Urinary bladder (tissue), 4 donors: ENCODE results near the gene CLEC14A. TPM values are rescaled to one million over a fixed set of nuclear protein-coding genes. Genes with fewer than 3 reads are reported as not detected.

Source experiments
- DNase-seq: peaks from one replicate; pipeline ENCODE4 v3.0.0-alpha.2; 2015; ENCODE audit errors: extremely low spot score
- H3K27ac ChIP-seq: one replicate; pipeline ENCODE4 v1.5.1; 2013; ENCODE audit warnings: low read depth, mild to moderate bottlenecking, moderate library complexity
- H3K36me3 ChIP-seq: one replicate; pipeline ENCODE4 v1.6.1; 2013; ENCODE audit warnings: mild to moderate bottlenecking, moderate library complexity; ENCODE audit not compliant: insufficient read depth
- H3K4me1 ChIP-seq: one replicate; pipeline ENCODE4 v1.6.1; 2013; ENCODE audit warnings: mild to moderate bottlenecking, moderate library complexity; ENCODE audit not compliant: insufficient read depth
- H3K4me3 ChIP-seq: one replicate; pipeline ENCODE4 v1.5.1; 2013; ENCODE audit warnings: low read depth, low read length
- WGBS: extraction: QIAGEN DNeasy Blood & Tissue Kit; methylation state at CpG from one replicate; pipeline ENCODE4 v1.1.7; 2013; 5-methylcytosine and 5-hydroxymethylcytosine counted together
- polyA plus RNA-seq: library from polyadenylated mRNA; stranded (reverse); fragments of 200-250 nt; gene quantifications from one replicate; pipeline ENCODE4 v1.2.3, GENCODE V29; 2013
- total RNA-seq: library from RNA; depleted of rRNA; stranded (reverse); fragments of >200 nt; gene quantifications from one replicate; pipeline ENCODE4 v1.2.3, GENCODE V29; 2014
- donor health status: healthy with polysubstance abuse.
- donor health status: healthy.

Gene CLEC14A
- total and polyA plus RNA-seq, 2 donors: 27.5 to 56.8 TPM

DNA sequence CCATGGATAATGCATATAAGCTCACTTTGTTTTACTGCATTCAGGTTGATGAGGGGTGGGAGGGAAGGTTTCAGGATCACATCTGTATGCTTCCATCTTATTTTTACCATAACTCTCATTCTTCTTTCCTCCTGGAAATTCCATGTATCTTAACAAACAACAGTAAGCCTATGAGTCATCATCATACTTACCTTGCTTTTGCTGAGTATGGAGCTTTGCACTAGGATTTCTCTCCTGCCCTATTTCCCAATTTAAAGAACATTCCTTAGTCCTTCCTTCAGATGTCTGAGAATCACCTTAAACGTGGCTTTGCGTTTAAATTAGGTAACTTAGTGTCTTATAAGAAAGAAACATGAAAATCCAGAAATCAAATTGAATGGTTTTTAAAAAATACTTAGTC, 1.6 kb upstream of the CLEC14A start:
- no peak for DNase-seq
- no peak overlapping the region for H3K27ac ChIP-seq
- no peaks in the 10 kb centered on the region for H3K4me1 ChIP-seq
- WGBS: 71% methylated on average over 2 of the region's 2 CpGs
- H3K36me3 ChIP-seq: no peaks in the 10 kb centered on the region
- H3K4me3 ChIP-seq: no peak overlapping the region

DNA sequence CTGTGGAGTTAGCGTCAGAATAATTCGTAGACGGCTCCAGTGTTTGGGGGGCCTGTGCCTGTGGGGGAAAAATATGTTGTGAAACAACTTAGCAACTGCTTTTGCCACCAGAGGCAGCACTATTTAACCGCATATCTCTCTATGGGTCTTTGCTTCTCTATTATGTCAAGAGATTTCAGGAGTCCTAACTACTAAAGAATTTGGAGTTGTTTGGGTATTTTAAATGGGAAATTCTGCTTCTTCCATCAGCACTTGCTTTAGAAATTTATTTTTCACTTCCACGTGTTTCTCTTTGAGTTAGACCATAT, 594 bp upstream of the CLEC14A start:
- Histone ChIP-seq H3K36me3 (no peaks in the 10 kb centered on the region), H3K27ac (no peak overlapping the region), H3K4me3 (no peak overlapping the region), H3K4me1 (no peaks in the 10 kb centered on the region)
- DNase-seq: no peak
- WGBS: 48% methylated on average over 5 of the region's 5 CpGs

DNA sequence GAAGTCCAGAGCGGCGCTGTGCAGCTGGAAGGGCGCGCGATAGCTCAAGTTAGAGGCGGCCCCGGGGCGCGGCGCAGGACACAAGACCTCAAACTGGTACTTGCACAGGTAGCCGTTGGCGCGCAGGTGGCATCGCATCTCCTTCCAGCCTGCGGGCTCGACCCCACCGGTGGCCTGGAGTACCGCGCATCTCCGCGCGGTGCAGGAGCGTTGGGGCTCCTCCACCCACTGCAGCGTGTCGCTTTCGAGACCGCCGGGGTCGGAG, 553 bp downstream of the CLEC14A start:
- Histone ChIP-seq H3K27ac (no peak overlapping the region), H3K36me3 (no peaks in the 10 kb centered on the region), H3K4me3 (peak overlapping the region; percentile 46), H3K4me1 (no peaks in the 10 kb centered on the region)
- DNase-seq: no peak
- under 1% methylated on average over 29 of the region's 29 CpGs for WGBS

DNA sequence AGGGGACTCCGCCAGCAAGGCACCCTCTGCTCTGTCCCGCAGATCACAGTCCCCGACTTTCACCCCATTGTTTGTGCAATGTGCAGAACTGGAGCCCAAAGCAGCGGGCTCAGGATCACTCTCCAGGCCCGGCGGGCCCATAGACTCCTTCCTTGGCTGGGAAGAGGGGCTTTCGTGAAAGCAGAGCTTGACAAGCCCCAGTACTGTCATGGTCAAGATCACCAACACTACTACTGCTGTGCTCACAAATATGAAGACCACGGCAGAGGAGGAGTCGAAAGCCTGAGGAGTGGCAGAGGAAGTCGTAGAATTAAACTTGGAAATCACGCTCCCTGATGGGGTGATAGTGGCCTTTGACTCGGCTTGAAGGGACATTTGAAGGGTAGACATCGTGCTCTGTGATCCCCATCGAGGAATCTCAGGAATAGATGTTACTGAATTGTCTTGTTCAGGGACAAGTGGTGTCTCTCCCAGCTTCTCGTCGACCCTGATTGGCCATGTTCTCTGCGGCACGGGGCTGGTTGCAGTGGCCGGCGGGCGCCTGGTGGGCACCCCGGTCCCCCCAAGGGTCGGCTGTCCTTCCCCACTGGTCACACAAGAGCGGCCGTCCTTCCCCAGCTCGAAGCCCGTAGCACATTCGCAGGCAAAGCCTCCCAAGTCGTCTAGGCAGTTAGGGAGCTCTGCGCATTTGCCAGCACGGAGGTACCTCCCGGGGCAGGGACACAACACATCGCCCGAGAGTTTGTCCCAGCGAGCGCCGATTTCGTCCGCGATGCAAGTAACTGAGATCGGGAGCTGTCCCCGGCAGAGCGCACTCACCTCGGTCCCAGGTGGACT, 1.1 kb downstream of the CLEC14A start:
- no peak for DNase-seq
- no peaks in the 10 kb centered on the region for H3K36me3 ChIP-seq
- H3K4me3 ChIP-seq: peak overlapping the region; percentile 46
- no peak overlapping the region for H3K27ac ChIP-seq
- 19% methylated on average over 44 of the region's 44 CpGs for WGBS
- H3K4me1 ChIP-seq: no peaks in the 10 kb centered on the region

DNA sequence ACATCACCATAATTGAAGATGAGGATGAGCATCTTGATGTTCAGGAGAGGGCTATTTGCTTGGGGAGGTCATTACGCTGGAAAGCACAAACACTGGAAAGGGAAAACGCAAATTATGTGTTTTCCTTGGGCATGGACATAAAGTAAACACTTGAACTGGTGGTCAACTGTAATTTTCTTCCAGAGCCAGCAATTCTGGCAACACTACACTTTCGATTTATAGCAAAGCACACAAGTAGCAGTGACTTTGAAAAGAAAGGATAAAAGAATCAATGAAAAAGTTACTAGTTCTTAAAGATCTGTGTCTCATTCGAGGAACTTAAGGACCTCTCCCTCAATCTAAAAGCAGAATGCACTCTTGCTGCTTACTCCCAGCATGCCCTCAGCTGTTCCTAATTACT, 2.2 kb downstream of the CLEC14A start:
- no peaks in the 10 kb centered on the region for H3K36me3 ChIP-seq
- DNase-seq: no peak
- H3K27ac ChIP-seq: no peak overlapping the region
- peak overlapping the region; percentile 11 for H3K4me3 ChIP-seq
- H3K4me1 ChIP-seq: no peaks in the 10 kb centered on the region
- 65% methylated on average over 4 of the region's 4 CpGs for WGBS

DNA sequence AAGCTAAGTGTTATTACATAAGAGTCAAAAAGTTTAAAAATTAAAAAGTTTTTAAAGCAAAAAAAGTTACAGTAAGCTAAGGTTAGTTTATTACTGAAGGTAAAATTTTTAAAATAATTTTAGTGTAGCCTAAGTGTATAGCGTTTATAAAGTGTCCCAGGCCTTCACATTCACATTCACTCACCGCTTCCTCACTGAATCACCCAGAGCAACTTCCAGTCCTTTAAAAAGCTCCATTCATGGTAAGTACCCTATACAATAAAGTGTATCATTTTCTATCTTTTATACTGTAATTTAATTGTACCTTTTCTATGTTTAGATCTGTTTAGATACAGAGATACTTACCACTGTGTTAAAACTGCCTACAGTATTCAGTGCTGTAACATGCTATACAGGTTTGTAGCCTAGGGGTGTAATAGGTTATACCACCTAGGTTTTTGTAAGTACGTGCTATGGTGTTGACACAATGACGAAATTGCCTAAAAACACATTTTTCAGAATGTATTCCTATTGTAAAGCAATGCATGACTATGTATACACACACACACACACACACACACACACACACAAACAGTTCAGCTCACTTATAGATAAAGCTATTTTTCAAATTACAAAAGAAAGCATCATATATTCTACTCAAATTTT, 3.7 kb downstream of the CLEC14A start:
- H3K4me1 ChIP-seq: no peaks in the 10 kb centered on the region
- 77% methylated on average over 4 of the region's 4 CpGs for WGBS
- no peak for DNase-seq
- H3K4me3 ChIP-seq: no peak overlapping the region
- no peaks in the 10 kb centered on the region for H3K36me3 ChIP-seq
- no peak overlapping the region for H3K27ac ChIP-seq

DNA sequence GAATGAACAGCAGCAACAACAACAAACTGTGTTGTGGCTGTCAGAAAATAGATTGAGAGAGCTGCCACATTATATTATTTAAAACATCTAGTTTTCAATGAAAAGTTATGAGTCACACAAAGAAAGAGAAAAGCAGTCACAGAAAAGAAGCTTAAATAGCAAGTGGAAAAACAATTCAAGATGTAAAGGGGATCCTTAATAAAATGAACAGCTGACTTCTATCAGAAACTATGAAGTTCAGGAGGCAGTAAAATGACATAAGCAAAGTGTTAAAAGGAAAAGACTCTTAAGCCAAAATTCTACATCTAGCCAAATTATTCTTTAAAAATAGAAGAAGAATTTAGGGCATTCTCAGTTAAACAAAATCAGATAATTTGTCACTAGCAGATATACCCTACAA, 5.6 kb downstream of the CLEC14A start:
- H3K4me3 ChIP-seq: no peak overlapping the region
- no peak overlapping the region for H3K27ac ChIP-seq
- no peaks in the 10 kb centered on the region for H3K36me3 ChIP-seq
- no peaks in the 10 kb centered on the region for H3K4me1 ChIP-seq
- DNase-seq: no peak

DNA sequence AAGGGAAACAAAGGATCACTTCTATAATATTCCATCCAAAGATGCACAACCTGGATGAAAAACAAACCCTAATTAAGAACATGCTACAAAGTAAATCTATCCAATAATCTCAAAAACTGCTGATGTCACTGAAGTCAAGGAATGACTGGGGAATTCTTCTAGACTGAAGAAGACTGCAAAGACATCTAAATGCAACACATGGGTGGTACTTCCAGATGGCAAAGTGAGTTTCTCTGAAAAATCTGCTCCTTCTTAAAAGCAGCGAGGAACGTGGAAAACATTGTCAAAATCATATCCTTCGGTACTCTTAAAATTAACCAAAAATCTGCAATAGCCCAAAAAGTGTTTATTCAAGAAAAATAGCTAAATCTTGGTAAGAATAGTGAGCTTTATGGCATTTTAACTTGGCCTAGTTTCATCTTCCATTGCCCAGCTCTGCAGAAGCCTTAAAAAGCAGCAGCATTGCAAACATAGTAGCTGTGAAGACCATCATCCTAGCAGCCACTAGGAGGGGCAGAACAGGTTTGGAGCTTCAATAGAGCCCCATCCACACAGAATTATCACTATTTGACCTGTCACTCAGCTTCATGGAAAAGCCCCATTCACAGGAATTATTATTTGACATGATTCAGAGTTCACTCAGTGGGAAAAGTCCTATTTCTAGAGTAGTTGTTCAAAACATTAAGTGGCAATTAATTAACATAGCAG, 7.4 kb downstream of the CLEC14A start:
- H3K27ac ChIP-seq: no peak overlapping the region
- H3K4me3 ChIP-seq: no peak overlapping the region
- WGBS: 94% methylated on average over 3 of the region's 3 CpGs
- DNase-seq: no peak
- no peaks in the 10 kb centered on the region for H3K36me3 ChIP-seq
- H3K4me1 ChIP-seq: no peaks in the 10 kb centered on the region

DNA sequence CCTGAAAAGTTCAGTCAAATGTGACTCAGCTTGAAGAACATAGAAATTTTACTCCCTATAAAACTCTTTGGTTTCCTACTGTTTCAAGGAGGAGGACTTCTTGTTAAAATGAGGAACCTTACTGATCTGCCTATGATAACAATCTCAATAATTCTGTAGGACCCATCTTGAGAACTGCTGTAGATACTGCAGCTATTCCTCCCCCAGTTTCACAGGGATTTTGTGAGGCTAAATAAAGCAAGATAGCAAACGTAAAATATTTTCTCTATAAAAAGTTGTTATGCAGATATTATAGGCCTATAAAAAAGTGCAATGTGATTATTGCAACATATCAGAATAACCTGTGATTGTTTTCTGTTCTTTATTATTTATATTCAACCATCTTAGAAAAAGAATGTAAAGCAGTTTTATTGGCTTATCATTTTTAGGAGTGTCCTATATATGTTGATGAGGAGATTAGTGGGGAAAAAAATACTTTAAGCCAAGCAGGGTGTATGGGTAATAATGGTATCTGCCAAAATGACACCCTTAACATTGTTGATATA, 12.1 kb downstream of the CLEC14A start:
- H3K4me1 ChIP-seq: no peaks in the 10 kb centered on the region
- WGBS: 31% methylated on average over 1 of the region's 1 CpG
- H3K36me3 ChIP-seq: no peaks in the 10 kb centered on the region
- H3K27ac ChIP-seq: no peak overlapping the region
- DNase-seq: no peak
- no peak overlapping the region for H3K4me3 ChIP-seq

DNA sequence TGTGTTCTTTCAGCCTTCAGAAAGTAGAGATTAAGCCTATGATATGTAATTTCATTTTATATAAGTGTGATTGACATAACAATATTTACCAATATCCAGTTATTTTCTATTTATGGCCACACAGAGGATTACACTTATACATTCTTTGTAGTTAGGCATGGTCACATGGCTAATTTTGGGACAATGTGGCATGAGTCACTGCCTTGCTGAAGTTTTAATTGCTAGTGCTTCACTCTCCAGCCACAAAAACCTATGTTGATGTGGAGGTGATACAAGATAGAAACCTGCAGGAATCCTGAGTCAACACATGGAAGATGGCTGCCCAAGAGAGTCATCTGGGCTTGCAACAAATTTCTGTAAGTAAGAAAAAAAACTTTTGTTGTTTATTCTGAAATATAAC, 17.0 kb downstream of the CLEC14A start:
- no peak overlapping the region for H3K4me3 ChIP-seq
- no peaks in the 10 kb centered on the region for H3K36me3 ChIP-seq
- no peak for DNase-seq
- H3K4me1 ChIP-seq: no peaks in the 10 kb centered on the region
- H3K27ac ChIP-seq: no peak overlapping the region

DNA sequence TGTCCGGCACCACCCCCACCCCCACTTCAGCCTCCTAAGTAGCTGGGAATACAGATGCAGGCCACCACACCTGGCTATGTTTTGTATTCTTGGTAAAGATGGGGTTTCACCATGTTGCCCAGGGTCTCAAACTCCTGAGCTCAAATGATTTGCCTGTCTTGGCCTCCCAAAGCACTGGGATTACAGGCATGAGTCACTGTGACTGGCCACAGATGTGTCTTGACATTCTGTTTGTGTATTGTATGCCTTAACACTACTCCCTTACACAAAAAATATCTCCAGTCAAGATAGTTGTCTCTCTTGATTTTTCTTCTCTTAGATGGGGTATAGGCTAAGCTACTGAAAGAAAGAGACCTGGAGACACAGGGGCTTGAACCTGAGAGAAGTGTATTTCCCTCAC, 17.6 kb downstream of the CLEC14A start:
- Histone ChIP-seq H3K36me3 (no peaks in the 10 kb centered on the region), H3K4me3 (no peak overlapping the region), H3K27ac (no peak overlapping the region), H3K4me1 (no peaks in the 10 kb centered on the region)
- WGBS: 87% methylated on average over 1 of the region's 1 CpG
- DNase-seq: no peak

DNA sequence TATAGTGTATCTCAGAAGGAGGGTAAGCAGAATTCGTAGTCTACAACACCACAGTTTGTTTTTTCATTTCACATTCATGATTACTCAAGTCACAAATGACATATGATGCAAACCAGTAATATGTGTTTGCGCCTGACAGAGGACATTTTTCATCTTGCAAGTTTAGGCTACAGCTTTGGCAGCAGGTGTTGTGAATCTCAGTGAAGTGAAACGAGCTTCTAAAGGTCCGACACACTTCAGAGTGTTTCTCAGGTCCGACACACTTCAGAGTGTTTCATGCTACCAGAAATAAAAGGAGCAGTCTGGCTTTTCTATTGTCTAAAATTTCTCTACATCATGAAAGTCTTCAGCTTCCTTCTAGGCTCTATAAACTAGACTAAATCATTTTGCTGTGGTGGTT, 22.7 kb downstream of the CLEC14A start:
- DNase-seq: no peak

DNA sequence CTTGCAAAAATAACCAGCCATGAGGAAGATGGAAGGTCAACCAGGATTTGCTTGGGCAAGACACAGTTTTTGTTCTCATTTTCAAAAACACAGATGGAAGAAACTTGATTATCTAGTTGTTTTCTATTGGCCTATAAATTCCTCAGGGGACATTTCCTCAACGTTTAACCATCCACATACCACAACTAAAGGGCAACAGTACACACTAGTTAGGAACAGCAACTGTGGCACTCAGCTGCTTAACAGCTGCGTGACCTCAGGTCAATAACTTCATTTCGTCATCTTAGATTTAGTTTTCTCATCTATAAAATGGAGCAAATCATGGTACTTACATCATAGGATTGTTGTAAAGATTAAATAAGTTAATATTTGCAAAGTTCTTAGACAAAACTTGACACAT, 29.5 kb downstream of the CLEC14A start:
- Histone ChIP-seq H3K4me3 (no peak overlapping the region), H3K4me1 (no peaks in the 10 kb centered on the region), H3K27ac (no peak overlapping the region), H3K36me3 (no peaks in the 10 kb centered on the region)
- DNase-seq: no peak
- WGBS: 68% methylated on average over 3 of the region's 3 CpGs

More for the DNA sequence above, 22.7 kb downstream of the CLEC14A start:
- H3K36me3 ChIP-seq: no peaks in the 10 kb centered on the region
- H3K4me3 ChIP-seq: no peak overlapping the region
- no peaks in the 10 kb centered on the region for H3K4me1 ChIP-seq
- WGBS: 65% methylated on average over 5 of the region's 5 CpGs
- no peak overlapping the region for H3K27ac ChIP-seq

DNA sequence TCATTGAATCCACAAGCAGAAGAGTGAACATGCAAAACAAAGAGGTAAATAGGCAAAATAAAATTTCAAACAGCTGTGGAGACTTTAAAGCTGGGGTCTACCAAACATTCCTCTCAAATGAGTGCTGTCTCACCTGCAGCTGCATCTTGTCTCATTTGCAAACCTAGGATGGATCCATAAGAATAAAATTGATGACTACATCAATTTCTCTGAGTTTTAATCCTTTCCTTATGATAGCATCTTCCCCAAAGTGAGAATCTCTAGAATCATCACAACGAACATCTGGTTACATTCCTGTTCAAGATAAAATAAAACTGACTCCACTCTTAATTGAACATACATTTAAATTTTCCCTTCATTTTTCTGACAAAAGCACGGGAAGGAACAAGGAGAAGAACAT, 29.9 kb downstream of the CLEC14A start:
- no peak overlapping the region for H3K4me3 ChIP-seq
- H3K36me3 ChIP-seq: no peaks in the 10 kb centered on the region
- 71% methylated on average over 2 of the region's 2 CpGs for WGBS
- H3K4me1 ChIP-seq: no peaks in the 10 kb centered on the region
- no peak overlapping the region for H3K27ac ChIP-seq
- DNase-seq: no peak
